SK-N-SH treated with all-trans-retinoic acid at 6 μM for 48 hours (cell line): ENCODE measurements around the gene CHD1L.

Source experiments
- ATAC-seq: fragments of 200-7000 bp; cut with Tn5 transposase; 3 replicates; pipeline ENCODE4 v1.9.1; 2020; ENCODE audit warnings: mild to moderate bottlenecking, moderate library complexity
- ARNTL ChIP-seq: fragments of 450-650 bp; formaldehyde crosslinking; IDR thresholded peaks from 2 replicates; pipeline ENCODE4 v1.5.0; 2020; ENCODE audit warnings: low read depth, mild to moderate bottlenecking, moderate library complexity, borderline replicate concordance
- BACH2 ChIP-seq: fragments of 250-450 bp; sonication (Bioruptor Pico); IDR thresholded peaks from 2 replicates; pipeline ENCODE4 v1.9.0; 2021; ENCODE audit warnings: mild to moderate bottlenecking, borderline replicate concordance
- CREB5 ChIP-seq: fragments of 250-450 bp; sonication (Bioruptor Pico); IDR thresholded peaks from 2 replicates; pipeline ENCODE4 v1.5.1; 2020; ENCODE audit warnings: low read depth, mild to moderate bottlenecking, moderate library complexity
- CSDC2 ChIP-seq: fragments of 250-450 bp; sonication (Bioruptor Pico); IDR thresholded peaks from 2 replicates; pipeline ENCODE4 v1.5.0; 2020; ENCODE audit warnings: mild to moderate bottlenecking, moderate library complexity
- CSRNP3 ChIP-seq: fragments of 250-450 bp; sonication (Bioruptor Pico); IDR thresholded peaks from 2 replicates; pipeline ENCODE4 v1.5.1; 2021; ENCODE audit warnings: mild to moderate bottlenecking, moderate library complexity
- ESRRG ChIP-seq: fragments of 250-450 bp; sonication (Bioruptor Pico); IDR thresholded peaks from 2 replicates; pipeline ENCODE4 v1.6.1; 2021; ENCODE audit warnings: mild to moderate bottlenecking
- GLIS3 ChIP-seq: fragments of 250-450 bp; sonication (Bioruptor Pico); IDR thresholded peaks from 2 replicates; pipeline ENCODE4 v1.5.0; 2020; ENCODE audit warnings: mild to moderate bottlenecking, moderate library complexity
- ISL1 ChIP-seq: fragments of 250-450 bp; sonication (Bioruptor Pico); IDR thresholded peaks from 2 replicates; pipeline ENCODE4 v2.1.2; 2022; ENCODE audit warnings: mild to moderate bottlenecking, moderate library complexity
- OSR1 ChIP-seq: fragments of 250-450 bp; sonication (Bioruptor Pico); IDR thresholded peaks from 2 replicates; pipeline ENCODE4 v1.8.0; 2022; ENCODE audit warnings: moderate library complexity, mild to moderate bottlenecking, inconsistent platforms
- POU6F1 ChIP-seq: fragments of 250-450 bp; sonication (Bioruptor Pico); IDR thresholded peaks from 2 replicates; pipeline ENCODE4 v1.8.0; 2021; ENCODE audit warnings: low read depth, mild to moderate bottlenecking, moderate library complexity, borderline replicate concordance
- PPARA ChIP-seq: fragments of 250-450 bp; sonication (Bioruptor Pico); IDR thresholded peaks from 2 replicates; pipeline ENCODE4 v1.5.0; 2020; ENCODE audit warnings: mild to moderate bottlenecking, borderline replicate concordance
- RARB ChIP-seq: fragments of 250-450 bp; sonication (Bioruptor Pico); IDR thresholded peaks from 2 replicates; pipeline ENCODE4 v1.8.0; 2021; ENCODE audit warnings: mild to moderate bottlenecking, moderate library complexity
- SNAI2 ChIP-seq: fragments of 250-450 bp; sonication (Bioruptor Pico); IDR thresholded peaks from 2 replicates; pipeline ENCODE4 v1.5.0; 2020; ENCODE audit warnings: mild to moderate bottlenecking, moderate library complexity
- TCF4 ChIP-seq: fragments of 250-450 bp; sonication (Bioruptor Pico); IDR thresholded peaks from 2 replicates; pipeline ENCODE4 v1.8.0; 2021; ENCODE audit warnings: mild to moderate bottlenecking, moderate library complexity, borderline replicate concordance
- TOX ChIP-seq: fragments of 250-450 bp; sonication (Bioruptor Pico); IDR thresholded peaks from 2 replicates; pipeline ENCODE4 v1.8.0; 2021; ENCODE audit warnings: mild to moderate bottlenecking, moderate library complexity, borderline replicate concordance
- TSHZ2 ChIP-seq: fragments of 250-450 bp; sonication (Bioruptor Pico); IDR thresholded peaks from 2 replicates; pipeline ENCODE4 v1.5.0; 2020; ENCODE audit warnings: mild to moderate bottlenecking, moderate library complexity
- ZC3H10 ChIP-seq: fragments of 250-450 bp; sonication (Bioruptor Pico); IDR thresholded peaks from 2 replicates; pipeline ENCODE4 v1.5.1; 2021; ENCODE audit warnings: mild to moderate bottlenecking, moderate library complexity
- ZFP3 ChIP-seq: fragments of 250-450 bp; sonication (Bioruptor Pico); IDR thresholded peaks from 2 replicates; pipeline ENCODE4 v1.5.0; 2020; ENCODE audit warnings: mild to moderate bottlenecking, moderate library complexity
- ZFP30 ChIP-seq: fragments of 450-650 bp; formaldehyde crosslinking; IDR thresholded peaks from 2 replicates; pipeline ENCODE4 v1.5.0; 2022; ENCODE audit warnings: mild to moderate bottlenecking, moderate library complexity
- ZNF70 ChIP-seq: fragments of 450-650 bp; formaldehyde crosslinking; IDR thresholded peaks from 2 replicates; pipeline ENCODE4 v1.5.0; 2020; ENCODE audit warnings: mild to moderate bottlenecking, moderate library complexity

CHD1L gene

GRCh38 chr1:147247656-147248238 is 5.3 kb downstream of the CHD1L start:
- TF ChIP-seq ISL1 (CRISPR knock-in tag), result no peak
- no peak for TF ChIP-seq CSRNP3 (CRISPR knock-in tag)
- TF ChIP-seq CREB5, result no peak
- no peak for TF ChIP-seq ARNTL (CRISPR knock-in tag)
- ATAC-seq, result no peak

GRCh38 chr1:147252540-147252939 is 10.1 kb downstream of the CHD1L start:
- ATAC-seq, result no peak
- TF ChIP-seq ISL1 (CRISPR knock-in tag) (no peak), ARNTL (CRISPR knock-in tag) (no peak), ZFP3 (CRISPR knock-in tag) (no peak), TCF4 (no peak), POU6F1 (CRISPR knock-in tag) (no peak), GLIS3 (CRISPR knock-in tag) (no peak), PPARA (no peak), ZC3H10 (no peak), CREB5 (no peak), CSRNP3 (CRISPR knock-in tag) (no peak), ZNF70 (CRISPR knock-in tag) (no peak), RARB (CRISPR knock-in tag) (no peak), TSHZ2 (CRISPR knock-in tag) (no peak), BACH2 (CRISPR knock-in tag) (no peak), TOX (CRISPR knock-in tag) (no peak)
- TF ChIP-seq, all 23 proteins: peak for 0

- no peak for ATAC-seq
- no peak for TF ChIP-seq BACH2 (CRISPR knock-in tag)
- no peak for TF ChIP-seq TCF4
- TF ChIP-seq ISL1 (CRISPR knock-in tag), result no peak
- TF ChIP-seq TSHZ2 (CRISPR knock-in tag), result no peak
- no peak for TF ChIP-seq ZFP3 (CRISPR knock-in tag)
- no peak for TF ChIP-seq CSDC2 (CRISPR knock-in tag)
- TF ChIP-seq TOX (CRISPR knock-in tag), result no peak
- no peak for TF ChIP-seq OSR1 (CRISPR knock-in tag)
- no peak for TF ChIP-seq SNAI2 (CRISPR knock-in tag)
- no peak for TF ChIP-seq CREB5
- no peak for TF ChIP-seq GLIS3 (CRISPR knock-in tag)
- TF ChIP-seq ESRRG, result no peak
- no peak for TF ChIP-seq RARB (CRISPR knock-in tag)
- no peak for TF ChIP-seq ZFP30 (CRISPR knock-in tag)
- no peak for TF ChIP-seq PPARA
- no peak for TF ChIP-seq CSRNP3 (CRISPR knock-in tag)
- TF ChIP-seq, all 23 proteins: peak for 0
Measured at GRCh38 chr1:147260956-147261355, 18.5 kb downstream of the CHD1L start.
